NT2/D1 (cell line): ENCODE measurements around the gene METAP2.

Experiments
- DNase-seq: peaks from one replicate; pipeline ENCODE4 v3.0.0-alpha.2; 2011; ENCODE audit warnings: low read depth, low spot score
- H3K27me3 ChIP-seq: 2 replicates; pipeline ENCODE4 v1.6.0; 2011; ENCODE audit warnings: mild to moderate bottlenecking; ENCODE audit not compliant: insufficient read length, insufficient read depth
- H3K36me3 ChIP-seq: 2 replicates; pipeline ENCODE4 v1.6.1; 2011; ENCODE audit warnings: mild to moderate bottlenecking, low read length, mixed read lengths; ENCODE audit not compliant: insufficient read depth, insufficient read length
- H3K4me1 ChIP-seq: 2 replicates; pipeline ENCODE4 v1.5.1; 2011; ENCODE audit not compliant: insufficient read depth, insufficient read length
- H3K4me3 ChIP-seq: 2 replicates; pipeline ENCODE4 v1.5.1; 2011; ENCODE audit warnings: low read depth; ENCODE audit not compliant: insufficient read length
- H3K9ac ChIP-seq: 2 replicates; pipeline ENCODE4 v1.6.0; 2011; ENCODE audit warnings: low read depth; ENCODE audit not compliant: insufficient read length
- H3K9me3 ChIP-seq: 2 replicates; pipeline ENCODE4 v1.5.1; 2011; ENCODE audit warnings: mild to moderate bottlenecking, low read length; ENCODE audit not compliant: insufficient read depth
- SUZ12 ChIP-seq: IDR thresholded peaks from 2 replicates; pipeline ENCODE4 v1.6.1; 2011; ENCODE audit not compliant: insufficient read length, insufficient read depth; ENCODE audit errors: extremely low read depth
- YY1 ChIP-seq: IDR thresholded peaks from 2 replicates; pipeline ENCODE4 v1.6.1; 2011; ENCODE audit not compliant: insufficient read length, insufficient read depth
- ZNF274 ChIP-seq: IDR thresholded peaks from 2 replicates; pipeline ENCODE4 v1.6.1; 2011; ENCODE audit warnings: mild to moderate bottlenecking, low read depth, low read length

The METAP2 gene

GRCh38 chr12:95516757-95517156 lies 42.8 kb downstream of the METAP2 start:
- H3K4me1 ChIP-seq, result no peaks in the 10 kb centered on the region
- no peak for DNase-seq
- no peak overlapping the region for H3K9ac ChIP-seq
- peaks cover 64% of the 10 kb centered on the region for H3K36me3 ChIP-seq
- no peaks in the 10 kb centered on the region for H3K9me3 ChIP-seq
- H3K4me3 ChIP-seq, result no peak overlapping the region
- no peak for TF ChIP-seq YY1
- no peak for TF ChIP-seq ZNF274
- TF ChIP-seq SUZ12, result no peak
- H3K27me3 ChIP-seq, result no peaks in the 10 kb centered on the region

DNA sequence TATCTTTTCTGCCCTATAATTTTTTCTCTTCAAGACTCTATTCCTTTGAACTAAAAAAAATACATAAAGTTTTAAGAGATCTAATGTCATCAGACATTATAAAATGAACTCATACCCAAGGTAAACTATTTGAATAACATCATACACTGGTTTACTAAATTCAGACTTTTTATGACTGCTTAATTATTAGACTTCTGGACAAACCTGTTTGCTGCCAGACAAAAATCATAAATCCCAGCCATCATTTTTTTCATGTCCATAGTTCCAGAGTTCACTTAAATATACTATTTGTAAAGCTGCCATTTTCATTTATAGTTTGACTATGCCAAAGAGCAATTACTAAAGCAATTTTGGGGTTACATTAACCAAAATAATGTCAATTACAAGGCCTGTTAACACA lies 43.3 kb downstream of the METAP2 start:
- no peak overlapping the region for H3K9ac ChIP-seq
- no peak for DNase-seq
- TF ChIP-seq YY1 (no peak), ZNF274 (no peak), SUZ12 (no peak)
- no peaks in the 10 kb centered on the region for H3K27me3 ChIP-seq
- no peaks in the 10 kb centered on the region for H3K9me3 ChIP-seq
- peaks cover 64% of the 10 kb centered on the region for H3K36me3 ChIP-seq
- no peak overlapping the region for H3K4me3 ChIP-seq
- no peaks in the 10 kb centered on the region for H3K4me1 ChIP-seq

DNA sequence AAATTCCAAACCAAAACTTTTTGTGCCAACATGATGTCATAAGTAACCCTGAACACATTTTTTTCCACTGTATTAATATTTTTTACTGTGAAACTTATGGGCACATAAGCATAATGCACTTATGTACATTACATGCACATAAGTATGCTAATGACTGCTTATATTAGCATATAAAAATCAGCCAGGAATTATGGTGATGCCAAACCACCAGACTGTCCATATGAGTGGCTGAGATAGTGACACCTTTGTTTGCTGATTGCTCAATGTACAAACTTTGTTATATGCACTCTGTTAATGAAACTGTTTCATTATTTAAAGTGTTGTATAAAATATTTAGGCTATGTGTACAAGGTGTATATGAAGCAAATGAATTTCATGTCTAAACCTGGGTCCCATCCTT lies 45.0 kb downstream of the METAP2 start:
- H3K9ac ChIP-seq, result no peak overlapping the region
- TF ChIP-seq YY1, result no peak
- TF ChIP-seq SUZ12, result no peak
- no peak for TF ChIP-seq ZNF274
- no peaks in the 10 kb centered on the region for H3K27me3 ChIP-seq
- no peaks in the 10 kb centered on the region for H3K9me3 ChIP-seq
- no peak overlapping the region for H3K4me3 ChIP-seq
- no peak for DNase-seq
- H3K4me1 ChIP-seq, result peaks cover 2% of the 10 kb centered on the region
- H3K36me3 ChIP-seq, result peaks cover 54% of the 10 kb centered on the region

DNA sequence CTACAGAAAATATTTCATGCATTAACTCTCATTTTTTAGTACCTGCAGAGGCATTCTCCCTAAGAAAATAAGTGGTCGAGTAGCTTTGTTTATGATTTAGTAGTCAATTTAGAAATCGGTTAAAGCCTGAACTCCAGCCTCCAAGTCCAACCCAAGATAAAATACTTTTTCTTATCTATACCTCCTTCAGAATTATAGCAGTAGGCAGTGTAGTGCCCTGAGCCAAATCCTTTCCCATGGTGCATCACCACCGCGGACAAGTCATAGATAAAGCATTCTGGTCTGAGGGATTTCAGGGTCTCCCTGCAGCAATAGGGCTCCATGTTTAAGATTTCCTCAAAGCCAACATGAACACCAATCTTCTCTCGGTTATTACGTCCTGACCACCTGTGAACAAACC lies 46.9 kb downstream of the METAP2 start:
- no peak overlapping the region for H3K9ac ChIP-seq
- H3K9me3 ChIP-seq, result no peaks in the 10 kb centered on the region
- H3K27me3 ChIP-seq, result no peaks in the 10 kb centered on the region
- peaks cover 43% of the 10 kb centered on the region for H3K36me3 ChIP-seq
- TF ChIP-seq ZNF274, result no peak
- DNase-seq, result no peak
- H3K4me1 ChIP-seq, result peaks cover 2% of the 10 kb centered on the region
- H3K4me3 ChIP-seq, result no peak overlapping the region

GRCh38 chr12:95522692-95523091 lies 48.7 kb downstream of the METAP2 start:
- TF ChIP-seq SUZ12, result no peak
- TF ChIP-seq YY1, result no peak
- TF ChIP-seq ZNF274, result no peak
- DNase-seq, result peak; percentile 35
- Histone ChIP-seq H3K27me3 (no peaks in the 10 kb centered on the region), H3K9ac (no peak overlapping the region), H3K36me3 (peaks cover 34% of the 10 kb centered on the region), H3K4me1 (peaks cover 2% of the 10 kb centered on the region), H3K9me3 (no peaks in the 10 kb centered on the region), H3K4me3 (no peak overlapping the region)

- DNase-seq, result no peak
- TF ChIP-seq YY1, result no peak
- no peak for TF ChIP-seq ZNF274
- no peak for TF ChIP-seq SUZ12
- no peak overlapping the region for H3K9ac ChIP-seq
- peaks cover 43% of the 10 kb centered on the region for H3K36me3 ChIP-seq
- no peaks in the 10 kb centered on the region for H3K4me1 ChIP-seq
- H3K4me3 ChIP-seq, result no peak overlapping the region
- H3K9me3 ChIP-seq, result no peaks in the 10 kb centered on the region
- no peaks in the 10 kb centered on the region for H3K27me3 ChIP-seq
Observed at GRCh38 chr12:95528431-95528830, 54.5 kb downstream of the METAP2 start.

- Histone ChIP-seq H3K36me3 (peaks cover 49% of the 10 kb centered on the region), H3K9ac (no peak overlapping the region), H3K27me3 (no peaks in the 10 kb centered on the region), H3K4me1 (no peaks in the 10 kb centered on the region), H3K9me3 (no peaks in the 10 kb centered on the region), H3K4me3 (no peak overlapping the region)
- no peak for DNase-seq
- TF ChIP-seq ZNF274, result no peak
- no peak for TF ChIP-seq SUZ12
- no peak for TF ChIP-seq YY1
Observed at GRCh38 chr12:95529693-95530225, 55.8 kb downstream of the METAP2 start.
